T-helper 22 cell (primary cell): Measurements from ENCODE around the gene CADPS.

Source experiments
- DNase-seq: peaks from one replicate; pipeline ENCODE4 v3.0.0-alpha.2; 2020; ENCODE audit warnings: low read depth

The CADPS gene

GRCh38 chr3:62501289-62501668, 373.9 kb downstream of the CADPS start:
- no peak for DNase-seq

GRCh38 chr3:62500556-62501288, 374.5 kb downstream of the CADPS start:
- DNase-seq: no peak

- DNase-seq: no peak
These were observed 378.1 kb downstream of the CADPS start for GRCh38 chr3:62497156-62497555.

- no peak for DNase-seq
These were observed 378.7 kb downstream of the CADPS start for GRCh38 chr3:62496503-62496902.

- no peak for DNase-seq
These were observed 382.0 kb downstream of the CADPS start for GRCh38 chr3:62493109-62493801.

- DNase-seq: no peak
These were observed 392.3 kb downstream of the CADPS start for GRCh38 chr3:62482961-62483360.

GRCh38 chr3:62481962-62482361, 393.3 kb downstream of the CADPS start:
- no peak for DNase-seq

- no peak for DNase-seq
These were observed 395.2 kb downstream of the CADPS start for GRCh38 chr3:62480056-62480455.

GRCh38 chr3:62479326-62479725, 395.9 kb downstream of the CADPS start:
- no peak for DNase-seq

GRCh38 chr3:62475306-62475705, 399.9 kb downstream of the CADPS start:
- no peak for DNase-seq

GRCh38 chr3:62467966-62468722, 407.1 kb downstream of the CADPS start:
- no peak for DNase-seq

- DNase-seq: no peak
These were observed 412.4 kb downstream of the CADPS start for GRCh38 chr3:62462788-62463187.

GRCh38 chr3:62462104-62462762, 413.0 kb downstream of the CADPS start:
- no peak for DNase-seq

- no peak for DNase-seq
These were observed 420.3 kb downstream of the CADPS start for GRCh38 chr3:62454916-62455315.

GRCh38 chr3:62453448-62453847, 421.8 kb downstream of the CADPS start:
- DNase-seq: no peak

GRCh38 chr3:62451211-62451887, 423.9 kb downstream of the CADPS start:
- no peak for DNase-seq

GRCh38 chr3:62446337-62446940, 428.8 kb downstream of the CADPS start:
- no peak for DNase-seq

- DNase-seq: no peak
These were observed 429.9 kb downstream of the CADPS start for GRCh38 chr3:62445275-62445674.

GRCh38 chr3:62439978-62440377, 435.2 kb downstream of the CADPS start:
- DNase-seq: no peak

GRCh38 chr3:62439176-62439813, 435.9 kb downstream of the CADPS start:
- DNase-seq: no peak

- no peak for DNase-seq
These were observed 438.4 kb downstream of the CADPS start for GRCh38 chr3:62436785-62437184.
